OCI-LY7 (cell line): ENCODE measurements around the gene SLC4A1. TPM values are rescaled to one million over a fixed set of nuclear protein-coding genes. Genes with fewer than 3 reads are reported as not detected.

Experiments
- BruUV-seq: library from RNA; stranded (reverse); fragments of 400-500 nt; replicated peaks from 2 replicates; lab custom pipeline; 2021; lab: Mats Ljungman, UMichigan
- CTCF ChIA-PET: fragments of 300-600 bp; sonication (Branson Sonifier 250); formaldehyde crosslinking; loops from one replicate; lab custom pipeline; 2022; ENCODE audit warnings: antibody characterized with exemption; ENCODE audit not compliant: unreplicated experiment; lab: Charles Lee
- POLR2A ChIA-PET: fragments of 300-600 bp; sonication (Branson Sonifier 250); formaldehyde crosslinking; loops from one replicate; lab custom pipeline; 2022; ENCODE audit warnings: antibody characterized with exemption; lab: Charles Lee
- DNase-seq: peaks from one replicate; pipeline ENCODE4 v3.0.0-alpha.2; 2015; ENCODE audit warnings: low spot score
- H2AFZ ChIP-seq: fragments of 200-600 bp; sonication (generic), shearing (Covaris generic); 2 replicates; pipeline ENCODE4 v1.6.1; 2014; ENCODE audit warnings: mild to moderate bottlenecking, antibody characterized with exemption, low read length, moderate library complexity
- H3K27ac ChIP-seq: fragments of 200-600 bp; sonication (generic); 2 replicates; pipeline ENCODE4 v1.5.1; 2014; ENCODE audit warnings: mixed run types, low read depth, mild to moderate bottlenecking, moderate library complexity, low read length, inconsistent platforms; ENCODE audit not compliant: poor library complexity, severe bottlenecking
- H3K36me3 ChIP-seq: fragments of 200-600 bp; sonication (generic); 2 replicates; pipeline ENCODE4 v1.6.1; 2014; ENCODE audit warnings: mild to moderate bottlenecking, antibody characterized with exemption, low read length, moderate library complexity, mixed read lengths; ENCODE audit not compliant: insufficient read depth
- H3K4me1 ChIP-seq: fragments of 200-600 bp; sonication (generic); 2 replicates; pipeline ENCODE4 v1.5.1; 2014; ENCODE audit warnings: mild to moderate bottlenecking, low read length; ENCODE audit not compliant: insufficient read depth, poor library complexity, severe bottlenecking
- H3K4me2 ChIP-seq: fragments of 200-600 bp; sonication (generic); 2 replicates; pipeline ENCODE4 v1.6.1; 2014; ENCODE audit warnings: mild to moderate bottlenecking, low read length
- H3K4me3 ChIP-seq: fragments of 200-600 bp; sonication (generic); 2 replicates; pipeline ENCODE4 v1.5.1; 2014; ENCODE audit warnings: mild to moderate bottlenecking, low read depth, low read length; ENCODE audit not compliant: poor library complexity, severe bottlenecking
- H3K79me2 ChIP-seq: fragments of 200-600 bp; sonication (generic); 2 replicates; pipeline ENCODE4 v1.6.1; 2016; ENCODE audit warnings: low read depth, mild to moderate bottlenecking, low read length, moderate library complexity, mixed read lengths; ENCODE audit not compliant: insufficient read depth
- H3K9me2 ChIP-seq: fragments of 200-600 bp; sonication (generic); 2 replicates; pipeline ENCODE4 v1.6.1; 2016; ENCODE audit warnings: mild to moderate bottlenecking, low read length, mixed read lengths; ENCODE audit not compliant: insufficient read depth
- H3K9me3 ChIP-seq: fragments of 200-600 bp; sonication (generic); 2 replicates; pipeline ENCODE4 v1.6.1; 2014; ENCODE audit warnings: mild to moderate bottlenecking, mixed run types, low read length, mixed read lengths
- H4K20me1 ChIP-seq: fragments of 200-600 bp; sonication (generic); 2 replicates; pipeline ENCODE4 v1.6.1; 2014; ENCODE audit warnings: mild to moderate bottlenecking, antibody characterized with exemption, low read length, moderate library complexity, mixed read lengths; ENCODE audit not compliant: insufficient read depth
- EZH2phosphoT487 ChIP-seq: fragments of 200-600 bp; sonication (generic); IDR thresholded peaks from 2 replicates; pipeline ENCODE4 v1.6.1; 2018; ENCODE audit warnings: low read depth, borderline replicate concordance, mild to moderate bottlenecking, mixed run types, antibody characterized with exemption, low read length, moderate library complexity, mixed read lengths
- intact Hi-C: fragments of 100-400 bp; cut with micrococcal nuclease; formaldehyde crosslinking; loops from one replicate; pipeline ENCODE4 v1.10.0; 2022; ENCODE audit not compliant: unreplicated experiment
- total RNA-seq, 2 experiments: library from RNA; depleted of rRNA in 1 of 2; stranded (reverse); fragments of >200 nt in 1 of 2; shearing (Covaris generic) in 1 of 2; gene quantifications; 2 replicates each; pipeline ENCODE4 v1.2.3, GENCODE V29; 2014 to 2022
- TF ChIP-seq, protein P1 (sequence below): fragments of 200-600 bp; sonication (generic); conservative IDR thresholded peaks from 2 replicates; pipeline ENCODE4 v1.5.1; 2014; ENCODE audit warnings: mild to moderate bottlenecking, antibody characterized with exemption, low read length, moderate library complexity, mixed read lengths

The SLC4A1 gene
- total RNA-seq, 2 experiments from 2014 or later: not detected

DNA sequence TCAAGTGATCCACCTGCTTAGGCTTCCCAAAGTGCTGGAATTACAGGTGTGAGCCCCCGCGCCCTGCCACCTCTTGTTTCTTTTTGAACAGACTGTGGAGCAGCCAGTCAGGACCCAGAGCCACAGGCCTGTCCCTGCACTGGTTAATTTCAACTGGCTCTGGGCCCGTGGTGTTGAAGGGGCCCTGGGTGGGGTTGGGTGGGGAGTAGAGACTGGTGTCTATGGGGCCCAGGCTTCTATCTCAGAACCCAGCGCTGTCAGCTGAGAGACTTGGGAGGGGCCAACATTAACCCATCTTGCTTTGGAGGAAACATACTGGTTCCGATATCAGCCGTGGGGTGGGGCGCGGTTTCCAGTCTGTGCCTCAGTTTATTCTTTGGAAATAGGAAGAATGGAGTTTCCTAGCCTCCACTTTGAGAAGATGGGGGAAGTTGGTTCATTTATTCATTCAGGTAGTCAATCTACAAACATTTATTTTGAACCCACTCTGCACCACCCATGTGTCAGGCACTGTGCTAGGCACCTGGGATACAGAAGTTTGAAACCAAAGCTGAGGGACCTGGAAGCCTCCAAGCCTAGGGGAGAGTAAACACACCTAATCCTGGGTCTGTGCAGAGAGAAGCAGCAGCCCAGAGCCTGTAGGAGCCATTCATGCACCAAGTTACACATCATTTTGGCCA lies 15.5 kb upstream of the SLC4A1 start:
- no peaks in the 10 kb centered on the region for H3K9me3 ChIP-seq
- no peaks in the 10 kb centered on the region for H3K9me2 ChIP-seq
- H3K36me3 ChIP-seq: no peaks in the 10 kb centered on the region
- no peaks in the 10 kb centered on the region for H3K79me2 ChIP-seq
- no peak overlapping the region for H2AFZ ChIP-seq
- no peak for DNase-seq
- no peak overlapping the region for H3K4me3 ChIP-seq
- peaks cover 8% of the 10 kb centered on the region for H3K4me1 ChIP-seq
- CTCF ChIA-PET: no interaction called here
- POLR2A ChIA-PET: no interaction called here
- H4K20me1 ChIP-seq: no peaks in the 10 kb centered on the region
- no TSS peak for BruUV-seq
- no peak overlapping the region for H3K27ac ChIP-seq
- no peak for TF ChIP-seq EZH2phosphoT487
- intact Hi-C loops: no loop called here
- no peak overlapping the region for H3K4me2 ChIP-seq

DNA sequence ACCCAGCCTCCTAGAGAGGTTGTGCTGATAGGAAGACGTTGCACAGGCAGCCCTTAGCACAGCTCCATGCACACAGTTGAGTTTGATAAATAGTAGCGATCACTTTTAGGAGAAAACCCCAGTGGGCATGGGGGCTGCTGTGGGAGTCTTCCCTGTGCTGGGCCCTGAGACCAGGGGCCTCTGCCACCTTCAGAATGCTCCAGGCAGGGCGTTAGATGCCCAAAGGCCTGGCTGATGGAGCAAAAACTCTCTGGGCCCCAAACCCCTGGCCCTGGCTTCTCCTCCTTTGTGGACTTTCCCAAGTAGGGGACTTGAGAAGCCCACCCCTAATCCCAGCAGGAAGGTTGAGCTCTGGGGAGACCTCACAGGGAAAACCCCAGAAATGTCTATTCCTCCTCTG lies 14.3 kb upstream of the SLC4A1 start:
- CTCF ChIA-PET: no interaction called here
- H3K79me2 ChIP-seq: no peaks in the 10 kb centered on the region
- no peaks in the 10 kb centered on the region for H3K9me2 ChIP-seq
- H3K9me3 ChIP-seq: no peaks in the 10 kb centered on the region
- no peak for DNase-seq
- H2AFZ ChIP-seq: no peak overlapping the region
- no peaks in the 10 kb centered on the region for H3K36me3 ChIP-seq
- peaks cover 3% of the 10 kb centered on the region; the same call in 1 of the 2 replicates for H4K20me1 ChIP-seq
- TF ChIP-seq, protein P1, sequence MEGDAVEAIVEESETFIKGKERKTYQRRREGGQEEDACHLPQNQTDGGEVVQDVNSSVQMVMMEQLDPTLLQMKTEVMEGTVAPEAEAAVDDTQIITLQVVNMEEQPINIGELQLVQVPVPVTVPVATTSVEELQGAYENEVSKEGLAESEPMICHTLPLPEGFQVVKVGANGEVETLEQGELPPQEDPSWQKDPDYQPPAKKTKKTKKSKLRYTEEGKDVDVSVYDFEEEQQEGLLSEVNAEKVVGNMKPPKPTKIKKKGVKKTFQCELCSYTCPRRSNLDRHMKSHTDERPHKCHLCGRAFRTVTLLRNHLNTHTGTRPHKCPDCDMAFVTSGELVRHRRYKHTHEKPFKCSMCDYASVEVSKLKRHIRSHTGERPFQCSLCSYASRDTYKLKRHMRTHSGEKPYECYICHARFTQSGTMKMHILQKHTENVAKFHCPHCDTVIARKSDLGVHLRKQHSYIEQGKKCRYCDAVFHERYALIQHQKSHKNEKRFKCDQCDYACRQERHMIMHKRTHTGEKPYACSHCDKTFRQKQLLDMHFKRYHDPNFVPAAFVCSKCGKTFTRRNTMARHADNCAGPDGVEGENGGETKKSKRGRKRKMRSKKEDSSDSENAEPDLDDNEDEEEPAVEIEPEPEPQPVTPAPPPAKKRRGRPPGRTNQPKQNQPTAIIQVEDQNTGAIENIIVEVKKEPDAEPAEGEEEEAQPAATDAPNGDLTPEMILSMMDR: no peak
- TF ChIP-seq EZH2phosphoT487: no peak
- POLR2A ChIA-PET: interaction anchor here (0.6 to 0.7 kb wide), 4 partner anchors 10 to 1158 kb away, joined by 3 to 4 read pairs (median 3); no protein-coding TSS in a partner anchor
- peaks cover 6% of the 10 kb centered on the region for H3K4me1 ChIP-seq
- H3K4me2 ChIP-seq: no peak overlapping the region
- no peak overlapping the region for H3K27ac ChIP-seq
- BruUV-seq: no TSS peak
- intact Hi-C loops: no loop called here
- no peak overlapping the region for H3K4me3 ChIP-seq

DNA sequence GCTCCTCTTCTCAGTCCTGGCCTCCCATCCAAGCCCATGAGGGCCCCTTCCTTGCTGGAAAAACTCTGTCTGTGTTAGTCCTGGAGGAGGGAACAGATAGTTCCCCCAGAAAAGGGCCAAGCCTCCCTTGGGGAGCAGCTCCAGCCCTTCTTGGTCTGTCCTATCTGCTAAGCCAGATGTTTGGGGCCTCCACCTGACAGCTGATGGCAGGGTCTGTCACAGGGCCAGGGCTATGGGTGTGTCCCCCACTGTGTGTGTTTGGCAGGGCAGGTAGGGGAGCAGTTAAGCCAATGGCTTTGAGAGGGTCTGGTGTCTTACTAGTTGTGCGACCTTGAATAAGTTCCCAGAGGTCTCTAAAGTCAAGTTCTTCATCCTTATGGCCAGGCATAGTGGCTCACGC lies 13.6 kb upstream of the SLC4A1 start:
- Histone ChIP-seq H3K27ac (no peak overlapping the region), H3K4me1 (peaks cover 6% of the 10 kb centered on the region), H3K4me2 (no peak overlapping the region), H3K4me3 (no peak overlapping the region), H3K36me3 (no peaks in the 10 kb centered on the region), H2AFZ (no peak overlapping the region), H3K79me2 (no peaks in the 10 kb centered on the region), H3K9me3 (no peaks in the 10 kb centered on the region), H3K9me2 (no peaks in the 10 kb centered on the region), H4K20me1 (peaks cover 3% of the 10 kb centered on the region; the same call in 1 of the 2 replicates)
- BruUV-seq: no TSS peak
- intact Hi-C loops: no loop called here
- no peak for DNase-seq
- CTCF ChIA-PET: no interaction called here
- POLR2A ChIA-PET: interaction anchor here (0.6 to 0.7 kb wide), 2 partner anchors 266 to 293 kb away, joined by 3 read pairs; no protein-coding TSS in a partner anchor
- TF ChIP-seq EZH2phosphoT487: no peak
- TF ChIP-seq, protein P1: no peak
